Type B pancreatic cell (in vitro differentiated cells): ENCODE results near the gene RTL1. TPM values are rescaled to one million over a fixed set of nuclear protein-coding genes. Genes with fewer than 3 reads are reported as not detected.

Experiments used
- DNase-seq: peaks from one replicate; pipeline ENCODE4 v3.0.0; 2021; ENCODE audit warnings: mixed read lengths; ENCODE audit not compliant: unreplicated experiment; ENCODE audit errors: extremely low spot score
- H3K27ac Mint-ChIP-seq: 2 replicates; pipeline ENCODE4 v1.8.0; 2021; ENCODE audit warnings: mild to moderate bottlenecking, mixed read lengths
- H3K27me3 Mint-ChIP-seq: 2 replicates; pipeline ENCODE4 v1.8.0; 2021; ENCODE audit warnings: mixed read lengths
- H3K36me3 Mint-ChIP-seq: 2 replicates; pipeline ENCODE4 v1.8.0; 2021; ENCODE audit warnings: mixed read lengths
- H3K4me1 Mint-ChIP-seq: one replicate; pipeline ENCODE4 v1.8.0; 2021; ENCODE audit warnings: mixed read lengths; ENCODE audit not compliant: unreplicated experiment
- H3K4me3 Mint-ChIP-seq: 2 replicates; pipeline ENCODE4 v1.8.0; 2021; ENCODE audit warnings: mild to moderate bottlenecking, mixed read lengths
- H3K9me3 Mint-ChIP-seq: 2 replicates; pipeline ENCODE4 v1.8.0; 2021; ENCODE audit warnings: mixed read lengths
- CTCF ChIP-seq: fragments of 200-600 bp; sonication (generic); conservative IDR thresholded peaks from 2 replicates; pipeline ENCODE4 v1.5.0; 2021; ENCODE audit warnings: antibody characterized with exemption, mild to moderate bottlenecking
- total RNA-seq: library from RNA; stranded (reverse); gene quantifications from 2 replicates; pipeline ENCODE4 v1.2.1, GENCODE V29; 2021; ENCODE audit warnings: low replicate concordance

RTL1 gene
- total RNA-seq, 1 donor from 2014 or later: 1.5 TPM

GRCh38 chr14:100879782-100880181 is 23.7 kb downstream of the RTL1 start:
- Mint-ChIP-seq H3K27me3 (peaks cover 3% of the 10 kb centered on the region), H3K36me3 (no peaks in the 10 kb centered on the region), H3K4me1 (no peaks in the 10 kb centered on the region), H3K9me3 (peaks cover 3% of the 10 kb centered on the region), H3K4me3 (no peak overlapping the region), H3K27ac (no peak overlapping the region)
- DNase-seq: no peak
- no peak for TF ChIP-seq CTCF

GRCh38 chr14:100879194-100879593 is 24.3 kb downstream of the RTL1 start:
- DNase-seq: no peak
- no peaks in the 10 kb centered on the region for H3K27me3 Mint-ChIP-seq
- H3K27ac Mint-ChIP-seq: no peak overlapping the region
- no peaks in the 10 kb centered on the region for H3K36me3 Mint-ChIP-seq
- no peaks in the 10 kb centered on the region for H3K4me1 Mint-ChIP-seq
- H3K4me3 Mint-ChIP-seq: no peak overlapping the region
- H3K9me3 Mint-ChIP-seq: peaks cover 3% of the 10 kb centered on the region
- no peak for TF ChIP-seq CTCF

GRCh38 chr14:100878271-100879146 is 25.0 kb downstream of the RTL1 start:
- TF ChIP-seq CTCF: no peak
- Mint-ChIP-seq H3K27me3 (no peaks in the 10 kb centered on the region), H3K27ac (no peak overlapping the region), H3K4me1 (no peaks in the 10 kb centered on the region), H3K36me3 (no peaks in the 10 kb centered on the region), H3K4me3 (no peak overlapping the region), H3K9me3 (peaks cover 3% of the 10 kb centered on the region)
- no peak for DNase-seq

- TF ChIP-seq CTCF: no peak
- DNase-seq: no peak
- Mint-ChIP-seq H3K4me1 (no peaks in the 10 kb centered on the region), H3K27me3 (peaks cover 4% of the 10 kb centered on the region), H3K36me3 (no peaks in the 10 kb centered on the region), H3K9me3 (peaks cover 5% of the 10 kb centered on the region), H3K4me3 (no peak overlapping the region), H3K27ac (no peak overlapping the region)
Observed at GRCh38 chr14:100875861-100876590, 27.5 kb downstream of the RTL1 start.

GRCh38 chr14:100875126-100875525 is 28.4 kb downstream of the RTL1 start:
- H3K9me3 Mint-ChIP-seq: peaks cover 5% of the 10 kb centered on the region
- H3K27me3 Mint-ChIP-seq: peaks cover 4% of the 10 kb centered on the region
- no peaks in the 10 kb centered on the region for H3K4me1 Mint-ChIP-seq

More at GRCh38 chr14:100875126-100875525, 28.4 kb downstream of the RTL1 start:
- TF ChIP-seq CTCF: no peak
- DNase-seq: no peak
- Mint-ChIP-seq H3K36me3 (no peaks in the 10 kb centered on the region), H3K4me3 (no peak overlapping the region), H3K27ac (no peak overlapping the region)
